Left ventricle myocardium inferior (tissue), 1 donor: ENCODE results near the gene HLA-DRA. TPM values are rescaled to one million over a fixed set of nuclear protein-coding genes. Genes with fewer than 3 reads are reported as not detected.

ENCODE experiments used
- DNase-seq: peaks from one replicate; pipeline ENCODE4 v3.0.0-alpha.2; 2020
- H3K27ac ChIP-seq: fragments of 200-600 bp; replicated peaks from 2 replicates; pipeline ENCODE4 v1.8.0; 2021
- H3K27me3 ChIP-seq: fragments of 200-600 bp; 2 replicates; pipeline ENCODE4 v1.8.0; 2021; ENCODE audit warnings: low read depth
- H3K36me3 ChIP-seq: fragments of 200-600 bp; 2 replicates; pipeline ENCODE4 v1.8.0; 2021
- H3K4me1 ChIP-seq: fragments of 200-600 bp; 2 replicates; pipeline ENCODE4 v1.8.0; 2021
- H3K4me3 ChIP-seq: fragments of 200-600 bp; 2 replicates; pipeline ENCODE4 v1.8.0; 2021; ENCODE audit warnings: mild to moderate bottlenecking, moderate library complexity
- H3K9me3 ChIP-seq: fragments of 200-600 bp; replicated peaks from 2 replicates; pipeline ENCODE4 v1.8.0; 2021
- intact Hi-C: fragments of 100-400 bp; cut with micrococcal nuclease; formaldehyde crosslinking; loops from one replicate; pipeline ENCODE4 v1.11.0; 2022
- total RNA-seq: library from RNA; stranded (reverse); fragmentation: NEBNext Ultra II Directional; extraction: Animal tissue kit (Norgen Biotek cat#: 25700); gene quantifications from one replicate; pipeline ENCODE4 v1.2.1, GENCODE V29; 2021
- TF ChIP-seq, protein P1 (sequence below): fragments of 200-600 bp; IDR thresholded peaks from 2 replicates; pipeline ENCODE4 v1.8.0; 2021; ENCODE audit warnings: antibody characterized with exemption, mild to moderate bottlenecking, borderline replicate concordance
- donor health status: DM: no; HTN: yes; CAD: no; lungs with severe emphysema.

Gene HLA-DRA
- total RNA-seq, 1 donor from 2014 or later: 87.3 TPM

DNA sequence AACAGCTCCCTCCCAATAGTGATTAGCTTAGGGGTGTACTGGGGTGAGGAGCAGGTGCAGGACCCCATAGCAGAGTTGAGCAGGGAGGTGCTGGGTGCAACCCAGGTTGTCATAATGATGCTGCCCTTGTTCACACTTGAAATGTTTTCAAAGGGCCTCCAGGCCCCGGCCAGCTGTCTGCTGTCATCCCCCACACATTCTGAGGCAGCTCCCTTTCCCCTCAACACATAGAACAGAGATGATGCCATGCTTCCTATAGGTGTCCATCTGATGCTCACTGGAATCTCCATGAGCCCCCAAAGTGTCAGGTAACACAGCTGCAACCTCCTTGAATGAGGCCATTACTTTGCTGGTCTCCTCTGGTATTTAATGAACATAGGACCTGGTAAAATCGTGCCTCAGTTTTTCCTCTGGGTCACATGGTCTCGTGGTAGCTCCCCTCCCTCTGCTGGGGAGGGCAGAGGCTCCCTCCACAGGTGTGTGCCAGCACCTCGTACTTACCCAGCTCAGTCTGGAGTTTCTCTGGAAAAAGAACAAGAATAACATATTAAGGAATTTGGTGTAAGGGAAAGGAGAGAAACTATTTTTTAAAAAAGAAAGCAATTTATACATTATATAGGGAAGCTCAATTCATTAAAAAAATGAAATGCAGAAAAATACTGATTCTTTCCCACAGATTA, 38.3 kb upstream of the HLA-DRA start:
- DNase-seq: no peak
- H3K27me3 ChIP-seq: peaks cover 63% of the 10 kb centered on the region
- intact Hi-C loops: no loop called here

DNA sequence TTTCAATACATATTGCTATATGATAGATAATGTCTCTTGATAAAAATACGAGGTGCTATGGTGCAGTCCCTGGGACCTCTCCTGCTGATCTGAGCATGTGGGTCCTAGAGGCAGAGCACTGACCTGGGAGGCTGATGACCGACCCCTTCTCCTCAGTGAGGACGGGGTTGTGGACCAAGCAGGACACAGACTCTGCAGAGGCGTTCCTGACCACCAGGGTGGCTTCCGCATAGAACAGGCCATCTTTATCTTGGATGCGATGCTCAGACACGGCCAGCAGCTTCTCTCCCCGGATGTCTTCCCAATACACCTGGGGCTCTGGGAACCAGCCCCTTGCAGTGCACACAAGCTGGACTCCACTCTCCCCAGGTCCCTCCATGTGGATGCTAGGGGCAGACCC, 36.9 kb upstream of the HLA-DRA start:
- DNase-seq: no peak
- TF ChIP-seq, protein P1, sequence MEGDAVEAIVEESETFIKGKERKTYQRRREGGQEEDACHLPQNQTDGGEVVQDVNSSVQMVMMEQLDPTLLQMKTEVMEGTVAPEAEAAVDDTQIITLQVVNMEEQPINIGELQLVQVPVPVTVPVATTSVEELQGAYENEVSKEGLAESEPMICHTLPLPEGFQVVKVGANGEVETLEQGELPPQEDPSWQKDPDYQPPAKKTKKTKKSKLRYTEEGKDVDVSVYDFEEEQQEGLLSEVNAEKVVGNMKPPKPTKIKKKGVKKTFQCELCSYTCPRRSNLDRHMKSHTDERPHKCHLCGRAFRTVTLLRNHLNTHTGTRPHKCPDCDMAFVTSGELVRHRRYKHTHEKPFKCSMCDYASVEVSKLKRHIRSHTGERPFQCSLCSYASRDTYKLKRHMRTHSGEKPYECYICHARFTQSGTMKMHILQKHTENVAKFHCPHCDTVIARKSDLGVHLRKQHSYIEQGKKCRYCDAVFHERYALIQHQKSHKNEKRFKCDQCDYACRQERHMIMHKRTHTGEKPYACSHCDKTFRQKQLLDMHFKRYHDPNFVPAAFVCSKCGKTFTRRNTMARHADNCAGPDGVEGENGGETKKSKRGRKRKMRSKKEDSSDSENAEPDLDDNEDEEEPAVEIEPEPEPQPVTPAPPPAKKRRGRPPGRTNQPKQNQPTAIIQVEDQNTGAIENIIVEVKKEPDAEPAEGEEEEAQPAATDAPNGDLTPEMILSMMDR: no peak
- H3K4me1 ChIP-seq: no peaks in the 10 kb centered on the region
- intact Hi-C loops: no loop called here
- no peaks in the 10 kb centered on the region for H3K9me3 ChIP-seq
- no peak overlapping the region for H3K27ac ChIP-seq
- H3K4me3 ChIP-seq: no peak overlapping the region
- H3K27me3 ChIP-seq: peaks cover 77% of the 10 kb centered on the region
- H3K36me3 ChIP-seq: no peaks in the 10 kb centered on the region

More for the DNA sequence above, 38.3 kb upstream of the HLA-DRA start:
- TF ChIP-seq, protein P1: no peak
- Histone ChIP-seq H3K27ac (no peak overlapping the region), H3K9me3 (no peaks in the 10 kb centered on the region), H3K4me3 (no peak overlapping the region), H3K4me1 (no peaks in the 10 kb centered on the region), H3K36me3 (no peaks in the 10 kb centered on the region)

DNA sequence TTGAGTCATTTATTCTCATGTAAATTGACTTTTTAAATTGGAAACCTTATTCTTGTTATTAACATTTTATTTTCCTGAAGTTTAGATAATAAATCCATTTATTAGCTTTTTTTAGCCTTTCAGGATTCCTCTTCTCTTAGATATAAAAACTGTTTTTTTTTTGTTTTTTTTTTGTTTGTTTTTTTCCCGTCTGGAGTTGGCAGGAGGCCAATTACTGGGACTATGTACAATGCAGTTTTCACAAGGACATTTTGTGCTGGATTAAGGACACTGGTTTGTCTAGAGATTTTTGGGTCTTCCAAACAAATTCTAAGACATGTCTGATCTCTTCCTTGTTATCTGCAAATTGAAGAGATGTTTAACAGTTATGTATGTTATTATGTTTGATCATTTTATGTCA, 34.0 kb upstream of the HLA-DRA start:
- TF ChIP-seq, protein P1: no peak
- Histone ChIP-seq H3K27ac (no peak overlapping the region), H3K27me3 (peaks cover 80% of the 10 kb centered on the region), H3K4me1 (no peaks in the 10 kb centered on the region), H3K4me3 (no peak overlapping the region), H3K9me3 (no peaks in the 10 kb centered on the region), H3K36me3 (no peaks in the 10 kb centered on the region)
- DNase-seq: no peak
- intact Hi-C loops: no loop called here

DNA sequence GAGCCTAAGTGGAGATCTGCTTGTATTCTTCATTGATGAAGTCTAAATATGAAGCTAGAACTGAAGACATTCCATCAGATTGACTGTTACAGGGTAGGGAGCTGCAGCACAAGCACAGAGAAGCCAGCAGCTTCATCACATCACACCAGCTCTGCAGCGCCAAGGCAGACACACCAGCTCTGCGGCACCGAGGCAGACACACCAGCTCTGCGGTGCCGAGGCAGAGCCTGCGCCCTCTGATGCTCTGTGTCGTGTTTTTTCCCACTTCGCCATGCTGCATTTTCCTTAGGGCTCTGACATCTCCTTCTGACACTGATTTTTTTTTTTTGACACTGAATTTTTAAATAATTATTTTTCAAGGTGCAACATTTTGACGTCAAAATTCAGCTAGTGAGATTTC, 33.5 kb upstream of the HLA-DRA start:
- Histone ChIP-seq H3K27me3 (peaks cover 82% of the 10 kb centered on the region), H3K4me3 (no peak overlapping the region), H3K27ac (no peak overlapping the region), H3K36me3 (no peaks in the 10 kb centered on the region), H3K9me3 (no peaks in the 10 kb centered on the region), H3K4me1 (no peaks in the 10 kb centered on the region)
- DNase-seq: no peak
- TF ChIP-seq, protein P1: no peak
- intact Hi-C loops: no loop called here

DNA sequence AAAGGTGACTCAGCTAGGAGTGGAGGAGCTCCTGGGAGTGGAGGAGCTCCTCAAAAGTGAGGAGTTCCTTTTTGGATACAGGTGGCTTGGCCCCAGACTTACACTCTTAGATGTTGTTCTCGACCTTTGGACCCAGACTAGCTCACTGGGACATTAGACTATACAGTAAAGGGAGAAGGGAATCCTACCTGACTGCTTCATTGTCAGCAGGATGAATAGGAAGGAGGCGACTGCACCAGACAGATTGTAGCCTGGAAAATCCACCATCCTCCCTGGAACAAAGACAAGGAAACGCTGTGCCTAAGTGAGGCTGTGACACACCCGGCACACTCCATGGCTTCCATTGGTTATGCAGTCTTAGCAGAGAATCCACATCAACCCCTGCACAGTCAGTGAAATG, 32.8 kb upstream of the HLA-DRA start, which contains the start of gene BTNL2:
BTNL2 (minus strand) TSS at position 325 of the 400 bp plus-strand sequence; CDS start at position 267, 58 bp downstream.
- Histone ChIP-seq H3K36me3 (no peaks in the 10 kb centered on the region), H3K27me3 (peaks cover 85% of the 10 kb centered on the region), H3K4me1 (no peaks in the 10 kb centered on the region), H3K27ac (no peak within 1 kb of the TSS), H3K4me3 (no peak within 1 kb of the TSS), H3K9me3 (no peaks in the 10 kb centered on the region)
- intact Hi-C loops: no loop called here
- no peak for DNase-seq
- TF ChIP-seq, protein P1: no peak
